HEK293 (cell line): Measurements from ENCODE around the gene LAMB2.

ENCODE experiments used
- CTCF ChIA-PET: fragments of 350-600 bp; formaldehyde crosslinking; extraction: SDS; loops from one replicate; lab custom pipeline; 2021; ENCODE audit warnings: antibody characterized with exemption; lab: Yijun Ruan, JAX
- POLR2A ChIA-PET: fragments of 300-600 bp; formaldehyde crosslinking; extraction: SDS; loops from one replicate; lab custom pipeline; 2020; ENCODE audit warnings: antibody characterized with exemption, inconsistent platforms; lab: Yijun Ruan, JAX
- H3K27ac ChIP-seq: fragments of 200-500 bp; sonication (Bioruptor generic); 2 replicates; pipeline ENCODE4 v1.5.1; 2014; ENCODE audit warnings: low read depth, low read length, control low read depth, inconsistent platforms; ENCODE audit errors: extremely low read depth
- H3K36me3 ChIP-seq, 2 experiments: fragments of 200-500 bp in 1 of 2; sonication (Bioruptor generic) in 1 of 2; 1 replicate in 1 of 2; 2 replicates in 1 of 2; pipeline ENCODE4 v1.5.1; 2014 to 2017; ENCODE audit warnings: inconsistent platforms in 2 of 2, low read length in 2 of 2; ENCODE audit not compliant: control insufficient read depth in 2 of 2, insufficient read depth in 1 of 2
- H3K4me1 ChIP-seq: fragments of 200-500 bp; sonication (Bioruptor generic); 2 replicates; pipeline ENCODE4 v1.5.1; 2014; ENCODE audit warnings: mild to moderate bottlenecking, low read length, inconsistent platforms; ENCODE audit not compliant: control insufficient read depth, insufficient read depth
- H3K4me3 ChIP-seq: 2 replicates; pipeline ENCODE4 v1.5.1; 2011; ENCODE audit warnings: low read depth, mild to moderate bottlenecking, control low read depth, low read length, moderate library complexity
- H3K9me3 ChIP-seq: fragments of 200-500 bp; sonication (Bioruptor generic); 2 replicates; pipeline ENCODE4 v1.5.1; 2014; ENCODE audit warnings: low read depth, low read length, inconsistent platforms; ENCODE audit not compliant: control insufficient read depth, insufficient read depth
- BCL11B ChIP-seq: fragments of 450-650 bp; formaldehyde crosslinking; IDR thresholded peaks from 2 replicates; pipeline ENCODE4 v1.5.1; 2016; ENCODE audit warnings: low read depth, missing biosample characterization, missing genetic modification characterization
- FEZF1 ChIP-seq: fragments of 450-650 bp; formaldehyde crosslinking; IDR thresholded peaks from 2 replicates; pipeline ENCODE4 v1.5.1; 2016; ENCODE audit warnings: missing biosample characterization, missing genetic modification characterization
- KLF7 ChIP-seq: fragments of 450-650 bp; formaldehyde crosslinking; IDR thresholded peaks from 2 replicates; pipeline ENCODE4 v1.5.1; 2016; ENCODE audit warnings: missing biosample characterization, missing genetic modification characterization, borderline replicate concordance
- MZF1 ChIP-seq: fragments of 450-650 bp; formaldehyde crosslinking; IDR thresholded peaks from 2 replicates; pipeline ENCODE4 v1.5.1; 2017; ENCODE audit warnings: missing biosample characterization, missing genetic modification characterization, borderline replicate concordance
- PRDM6 ChIP-seq: fragments of 450-650 bp; formaldehyde crosslinking; IDR thresholded peaks from 2 replicates; pipeline ENCODE4 v1.5.1; 2017; ENCODE audit warnings: missing biosample characterization, missing genetic modification characterization
- ZBTB26 ChIP-seq: fragments of 450-650 bp; formaldehyde crosslinking; optimal IDR thresholded peaks from 2 replicates; pipeline ENCODE3; 2016; ENCODE audit warnings: missing biosample characterization, mild to moderate bottlenecking, missing genetic modification characterization
- ZIC2 ChIP-seq: fragments of 450-650 bp; formaldehyde crosslinking; IDR thresholded peaks from 2 replicates; pipeline ENCODE4 v1.5.1; 2016; ENCODE audit warnings: missing biosample characterization, missing genetic modification characterization
- ZNF157 ChIP-seq: fragments of 450-650 bp; formaldehyde crosslinking; IDR thresholded peaks from 2 replicates; pipeline ENCODE4 v1.5.1; 2016; ENCODE audit warnings: missing biosample characterization, missing genetic modification characterization
- ZNF274 ChIP-seq, 2 experiments: fragments of 200-500 bp in 1 of 2; fragments of 450-650 bp in 1 of 2; sonication (Bioruptor generic) in 1 of 2; formaldehyde crosslinking in 1 of 2; IDR thresholded peaks; 2 replicates each; pipeline versions ENCODE4 v1.5.1 to v1.6.1; 2014 to 2016; ENCODE audit warnings: borderline replicate concordance in 1 of 2, inconsistent platforms in 1 of 2, low read length in 1 of 2, missing biosample characterization in 1 of 2, missing genetic modification characterization in 1 of 2
- ZNF324 ChIP-seq: fragments of 450-650 bp; formaldehyde crosslinking; IDR thresholded peaks from 2 replicates; pipeline ENCODE4 v1.5.1; 2016; ENCODE audit warnings: missing biosample characterization, missing genetic modification characterization
- ZNF366 ChIP-seq: fragments of 450-650 bp; formaldehyde crosslinking; conservative IDR thresholded peaks from 2 replicates; pipeline ENCODE4 v1.5.1; 2016; ENCODE audit warnings: missing biosample characterization, missing genetic modification characterization
- ZNF398 ChIP-seq: fragments of 450-650 bp; formaldehyde crosslinking; IDR thresholded peaks from 2 replicates; pipeline ENCODE4 v1.5.1; 2017; ENCODE audit warnings: missing biosample characterization, missing genetic modification characterization
- ZNF449 ChIP-seq: fragments of 450-650 bp; formaldehyde crosslinking; IDR thresholded peaks from 2 replicates; pipeline ENCODE4 v1.5.1; 2017; ENCODE audit warnings: missing biosample characterization, mild to moderate bottlenecking, missing genetic modification characterization, moderate library complexity
- ZNF501 ChIP-seq: fragments of 450-650 bp; formaldehyde crosslinking; IDR thresholded peaks from 2 replicates; pipeline ENCODE4 v1.5.1; 2016; ENCODE audit warnings: missing biosample characterization, missing genetic modification characterization
- ZNF561 ChIP-seq: fragments of 450-650 bp; IDR thresholded peaks from 2 replicates; pipeline ENCODE4 v1.5.1; 2018; ENCODE audit warnings: missing biosample characterization, missing genetic modification characterization, borderline replicate concordance
- ZNF596 ChIP-seq: fragments of 450-650 bp; IDR thresholded peaks from 2 replicates; pipeline ENCODE4 v1.5.0; 2018; ENCODE audit warnings: missing biosample characterization, mild to moderate bottlenecking, missing genetic modification characterization, moderate library complexity
- ZNF624 ChIP-seq: fragments of 450-650 bp; formaldehyde crosslinking; IDR thresholded peaks from 2 replicates; pipeline ENCODE4 v1.5.1; 2017; ENCODE audit warnings: missing biosample characterization, missing genetic modification characterization
- ZNF626 ChIP-seq: fragments of 450-650 bp; sonication (Bioruptor Pico); formaldehyde crosslinking; IDR thresholded peaks from 2 replicates; pipeline ENCODE4 v1.5.1; 2018; ENCODE audit warnings: missing biosample characterization, missing genetic modification characterization, inconsistent platforms
- ZNF654 ChIP-seq: fragments of 450-650 bp; formaldehyde crosslinking; IDR thresholded peaks from 2 replicates; pipeline ENCODE4 v1.5.1; 2016; ENCODE audit warnings: low read depth, missing biosample characterization, missing genetic modification characterization
- ZNF658 ChIP-seq: fragments of 450-650 bp; formaldehyde crosslinking; IDR thresholded peaks from 2 replicates; pipeline ENCODE4; 2016; ENCODE audit warnings: missing biosample characterization, missing genetic modification characterization
- ZNF664 ChIP-seq: fragments of 450-650 bp; formaldehyde crosslinking; IDR thresholded peaks from 2 replicates; pipeline ENCODE4 v1.5.1; 2016; ENCODE audit warnings: missing biosample characterization, missing genetic modification characterization
- ZNF692 ChIP-seq: fragments of 450-650 bp; formaldehyde crosslinking; IDR thresholded peaks from 2 replicates; pipeline ENCODE4 v1.5.1; 2016; ENCODE audit warnings: missing biosample characterization, missing genetic modification characterization
- TF ChIP-seq, protein P1 (sequence below): fragments of 450-650 bp; formaldehyde crosslinking; IDR thresholded peaks from 2 replicates; pipeline ENCODE4 v1.5.1; 2017; ENCODE audit warnings: missing biosample characterization, missing genetic modification characterization
- TF ChIP-seq, protein P2 (sequence below): fragments of 450-650 bp; formaldehyde crosslinking; IDR thresholded peaks from 2 replicates; pipeline ENCODE4 v1.5.1; 2016; ENCODE audit warnings: missing biosample characterization, missing genetic modification characterization

The LAMB2 gene

GRCh38 chr3:49132437-49133225 is at the start of gene LAMB2:
TSS of gene LAMB2 (minus strand) at chr3:49133050. CDS start at chr3:49132867, 183 bp downstream.
- POLR2A ChIA-PET, result interaction anchor here (0.6 to 3.4 kb wide), 11 partner anchors 12 to 337 kb away, joined by 3 to 31 read pairs (median 3); partner anchors contain the start of genes DAG1, IMPDH2, NDUFAF3 and QRICH1
- Histone ChIP-seq H3K9me3 (no peaks in the 10 kb centered on the region), H3K27ac (peak within 1 kb of the TSS; percentile 52; the same call in 1 of the 2 replicates), H3K4me1 (no peaks in the 10 kb centered on the region; the same call in 1 of the 2 replicates), H3K36me3 (peaks cover 0 to 39% of the 10 kb centered on the region in 2 experiments; a peak in 1 of 3 replicates), H3K4me3 (peak within 1 kb of the TSS; percentile 71)
- CTCF ChIA-PET, result interaction anchor here (0.8 to 1.0 kb wide), 2 partner anchors 39 to 109 kb away, joined by 3 to 4 read pairs; partner anchors contain the start of gene KLHDC8B
- TF ChIP-seq ZNF624 (tag by site-specific recombination), result no peak
- no peak for TF ChIP-seq ZNF157
- no peak for TF ChIP-seq ZNF449
- TF ChIP-seq ZIC2, result 0 out of 2 replicates have a peak, but pooled peaks have one; percentile 19
- TF ChIP-seq, protein P1, sequence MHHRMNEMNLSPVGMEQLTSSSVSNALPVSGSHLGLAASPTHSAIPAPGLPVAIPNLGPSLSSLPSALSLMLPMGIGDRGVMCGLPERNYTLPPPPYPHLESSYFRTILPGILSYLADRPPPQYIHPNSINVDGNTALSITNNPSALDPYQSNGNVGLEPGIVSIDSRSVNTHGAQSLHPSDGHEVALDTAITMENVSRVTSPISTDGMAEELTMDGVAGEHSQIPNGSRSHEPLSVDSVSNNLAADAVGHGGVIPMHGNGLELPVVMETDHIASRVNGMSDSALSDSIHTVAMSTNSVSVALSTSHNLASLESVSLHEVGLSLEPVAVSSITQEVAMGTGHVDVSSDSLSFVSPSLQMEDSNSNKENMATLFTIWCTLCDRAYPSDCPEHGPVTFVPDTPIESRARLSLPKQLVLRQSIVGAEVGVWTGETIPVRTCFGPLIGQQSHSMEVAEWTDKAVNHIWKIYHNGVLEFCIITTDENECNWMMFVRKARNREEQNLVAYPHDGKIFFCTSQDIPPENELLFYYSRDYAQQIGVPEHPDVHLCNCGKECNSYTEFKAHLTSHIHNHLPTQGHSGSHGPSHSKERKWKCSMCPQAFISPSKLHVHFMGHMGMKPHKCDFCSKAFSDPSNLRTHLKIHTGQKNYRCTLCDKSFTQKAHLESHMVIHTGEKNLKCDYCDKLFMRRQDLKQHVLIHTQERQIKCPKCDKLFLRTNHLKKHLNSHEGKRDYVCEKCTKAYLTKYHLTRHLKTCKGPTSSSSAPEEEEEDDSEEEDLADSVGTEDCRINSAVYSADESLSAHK, result no peak
- no peak for TF ChIP-seq ZNF658 (tag by site-specific recombination)
- peak; percentile 54; the same call in 1 of the 2 replicates for TF ChIP-seq ZNF366 (tag by site-specific recombination)
- TF ChIP-seq KLF7, result no peak
- no peak for TF ChIP-seq ZBTB26
- TF ChIP-seq BCL11B, result 0 out of 2 replicates have a peak, but pooled peaks have one; percentile 33
- TF ChIP-seq ZNF274 (IDR thresholded peaks at IDR 0.05; ENCODE audit: low read length), result no peak
- no peak for TF ChIP-seq ZNF274 (tag by site-specific recombination; IDR thresholded peaks at IDR 0.05; ENCODE audit: borderline replicate concordance)
- TF ChIP-seq MZF1 (tag by site-specific recombination), result no peak
- no peak for TF ChIP-seq PRDM6 (tag by site-specific recombination)
- no peak for TF ChIP-seq ZNF324 (tag by site-specific recombination)
- TF ChIP-seq ZNF626, result no peak
- TF ChIP-seq, protein P2, sequence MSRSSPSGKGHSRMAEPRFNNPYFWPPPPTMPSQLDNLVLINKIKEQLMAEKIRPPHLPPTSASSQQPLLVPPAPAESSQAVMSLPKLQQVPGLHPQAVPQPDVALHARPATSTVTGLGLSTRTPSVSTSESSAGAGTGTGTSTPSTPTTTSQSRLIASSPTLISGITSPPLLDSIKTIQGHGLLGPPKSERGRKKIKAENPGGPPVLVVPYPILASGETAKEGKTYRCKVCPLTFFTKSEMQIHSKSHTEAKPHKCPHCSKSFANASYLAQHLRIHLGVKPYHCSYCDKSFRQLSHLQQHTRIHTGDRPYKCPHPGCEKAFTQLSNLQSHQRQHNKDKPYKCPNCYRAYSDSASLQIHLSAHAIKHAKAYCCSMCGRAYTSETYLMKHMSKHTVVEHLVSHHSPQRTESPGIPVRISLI, result no peak
- no peak for TF ChIP-seq ZNF654 (tag by site-specific recombination)
- TF ChIP-seq ZNF596 (tag by site-specific recombination), result no peak
- TF ChIP-seq FEZF1 (tag by site-specific recombination), result no peak
- no peak for TF ChIP-seq ZNF561 (tag by site-specific recombination)
- no peak for TF ChIP-seq ZNF664
- TF ChIP-seq ZNF501 (tag by site-specific recombination), result 0 out of 2 replicates have a peak, but pooled peaks have one; percentile 29
- peak; percentile 61; the same call in 1 of the 2 replicates for TF ChIP-seq ZNF398
- no peak for TF ChIP-seq ZNF692 (tag by site-specific recombination)
